ENCODE data around the gene RNASET2.
A peak's percentile ranks its signal among the peaks of the same experiment; 100 is the strongest.

RNASET2 gene, protein sequence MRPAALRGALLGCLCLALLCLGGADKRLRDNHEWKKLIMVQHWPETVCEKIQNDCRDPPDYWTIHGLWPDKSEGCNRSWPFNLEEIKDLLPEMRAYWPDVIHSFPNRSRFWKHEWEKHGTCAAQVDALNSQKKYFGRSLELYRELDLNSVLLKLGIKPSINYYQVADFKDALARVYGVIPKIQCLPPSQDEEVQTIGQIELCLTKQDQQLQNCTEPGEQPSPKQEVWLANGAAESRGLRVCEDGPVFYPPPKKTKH

DNA sequence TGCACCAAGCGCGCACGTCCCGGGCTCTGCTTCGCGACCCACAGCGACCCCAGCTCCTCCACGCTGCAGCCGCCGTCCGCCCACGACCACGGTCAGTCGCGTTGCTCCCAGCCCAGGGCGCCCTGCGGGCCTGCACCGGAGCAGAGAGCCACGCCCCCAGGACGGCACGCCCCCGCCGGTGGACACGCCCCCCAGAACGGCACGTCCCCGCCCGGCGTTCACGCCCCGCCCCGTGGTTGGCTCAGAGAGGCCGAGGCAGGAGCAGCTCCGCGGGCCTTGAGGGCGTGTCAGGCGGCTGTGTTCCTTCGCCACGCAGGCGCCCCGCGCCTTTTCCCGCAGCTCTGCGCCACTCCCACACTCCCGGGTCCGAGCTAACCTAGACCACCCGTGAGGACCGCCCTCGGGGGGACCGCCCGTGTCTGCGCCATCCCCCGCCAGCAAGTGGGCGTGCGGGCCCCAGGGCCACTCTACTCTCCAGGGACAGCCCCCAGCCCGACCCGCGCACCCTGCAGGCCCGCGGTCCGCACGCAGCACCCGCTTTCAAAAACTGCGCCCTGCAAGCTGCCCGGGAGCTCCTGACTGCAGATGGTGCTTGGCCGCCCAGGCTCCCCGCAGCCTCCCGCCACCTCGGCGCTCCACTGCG is at the start of gene RNASET2:
Gene RNASET2, minus strand, starts transcription at position 107 of the 643 bp plus-strand sequence. CDS start 368 bp downstream, outside the sequence.
- DNase-seq (ENCODE audit: extremely low read depth in 1 of 2, low read depth in 1 of 2): peak; percentile 94 to 95

- DNase-seq (ENCODE audit: extremely low read depth in 1 of 2, low read depth in 1 of 2): no peak
Measured at GRCh38 chr6:167005350-167006159, 49.2 kb upstream of the RNASET2 start.

DNA sequence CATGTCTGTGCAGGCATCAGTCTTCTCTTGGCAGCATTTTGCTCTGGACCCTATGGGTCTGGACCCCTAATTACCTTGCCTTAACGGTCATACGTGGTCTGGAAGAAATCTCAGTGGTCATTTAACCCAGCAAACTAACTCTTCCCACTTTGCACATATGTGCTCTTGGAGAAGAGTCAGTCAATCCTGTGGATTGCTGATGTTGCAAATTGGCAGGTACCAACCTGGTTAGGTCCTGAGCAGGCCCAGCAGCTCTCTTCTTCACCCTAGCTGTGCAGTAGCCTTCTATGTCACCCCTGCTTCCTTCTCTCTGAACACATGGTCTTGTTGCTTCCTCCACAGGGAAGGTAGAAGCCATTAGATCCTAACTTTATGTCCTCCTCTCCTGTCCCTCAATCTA is 44.4 kb upstream of the RNASET2 start:
- DNase-seq (ENCODE audit: extremely low read depth in 1 of 2, low read depth in 1 of 2): no peak

DNA sequence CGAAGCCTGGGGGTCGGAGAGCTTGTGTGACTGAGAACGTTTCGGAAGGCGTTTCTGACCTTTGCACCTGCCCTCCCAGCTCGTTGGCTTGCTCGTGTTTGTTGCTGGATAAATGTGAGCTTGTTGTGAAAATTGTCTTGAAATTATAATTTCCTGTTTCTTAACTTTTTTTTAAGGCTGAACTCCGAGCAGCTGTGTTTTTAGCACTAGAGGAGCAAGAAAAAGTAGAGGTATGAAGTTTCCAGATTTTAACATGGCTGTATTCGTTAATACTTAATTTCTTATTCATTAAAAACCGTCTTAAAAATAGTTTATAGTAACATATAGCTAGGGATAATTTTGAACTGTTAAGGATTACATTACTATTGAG is 43.5 kb upstream of the RNASET2 start:
- DNase-seq (ENCODE audit: extremely low read depth in 1 of 2, low read depth in 1 of 2): no peak

DNA sequence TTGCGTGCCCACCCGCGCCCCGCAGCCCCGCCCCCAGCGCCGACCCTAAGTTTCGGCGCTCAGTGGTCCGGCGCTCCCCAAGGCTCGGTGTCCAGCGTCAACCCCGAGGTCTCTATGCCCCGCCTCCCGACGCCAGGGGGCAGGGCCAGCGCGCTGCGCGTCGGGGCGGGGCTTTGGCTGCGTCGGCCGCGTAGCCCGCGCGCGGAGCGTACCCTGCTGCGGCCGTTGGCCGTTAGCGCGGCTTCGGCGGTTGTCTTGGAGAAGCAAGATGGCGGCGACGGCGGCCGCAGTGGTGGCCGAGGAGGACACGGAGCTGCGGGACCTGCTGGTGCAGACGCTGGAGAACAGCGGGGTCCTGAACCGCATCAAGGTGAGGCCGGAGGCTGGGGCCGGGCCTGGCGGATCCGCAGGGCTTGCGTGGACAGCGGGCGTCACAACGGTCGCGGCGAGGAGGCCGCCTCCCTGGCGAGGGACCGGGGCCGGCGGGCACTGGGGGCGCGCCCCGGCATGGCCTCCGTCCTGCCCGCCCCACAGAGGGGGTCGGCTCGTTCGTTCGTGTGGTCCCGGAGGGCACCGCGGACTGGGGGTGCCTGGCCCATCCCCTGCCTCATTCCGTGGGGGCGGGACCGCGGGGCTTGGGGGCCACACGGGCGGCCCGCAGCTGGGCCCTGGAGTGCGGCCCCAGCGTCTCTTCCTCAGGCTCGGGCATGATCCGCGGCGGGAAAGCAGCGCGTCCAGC is 43.0 kb upstream of the RNASET2 start, which contains the start of gene CEP43:
Gene CEP43, plus strand, starts transcription at position 253 of the 739 bp plus-strand sequence. Its CDS starts 16 bp downstream, at position 269.
- DNase-seq (ENCODE audit: extremely low read depth in 1 of 2, low read depth in 1 of 2): peak; percentile 82 to 92

- peak in 1 of 2 donors; percentile 1 for DNase-seq (ENCODE audit: extremely low read depth in 1 of 2, low read depth in 1 of 2)
Measured at GRCh38 chr6:166998256-166999144, 42.1 kb upstream of the RNASET2 start.

GRCh38 chr6:166997768-166998255 is 41.5 kb upstream of the RNASET2 start:
- DNase-seq (ENCODE audit: extremely low read depth in 1 of 2, low read depth in 1 of 2): peak; percentile 27 to 32

DNA sequence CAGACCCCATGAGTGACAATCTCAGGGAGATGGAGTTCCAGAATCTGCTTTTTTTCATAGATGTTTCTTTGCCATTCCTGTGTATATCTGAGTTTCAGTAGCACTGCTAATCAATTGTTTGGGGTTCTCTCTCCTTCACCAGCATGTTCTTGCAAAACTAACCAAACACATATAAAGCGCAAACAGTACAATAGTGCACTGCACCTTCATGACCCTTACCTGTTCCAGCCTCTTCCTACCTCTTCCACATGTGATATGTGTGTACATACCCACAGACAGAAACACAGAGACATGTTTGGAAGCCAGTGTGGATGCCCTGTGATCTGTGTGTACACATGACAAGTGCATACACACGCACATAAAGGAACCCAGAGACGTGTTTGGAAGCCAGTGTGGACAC is 41.0 kb upstream of the RNASET2 start:
- DNase-seq (ENCODE audit: extremely low read depth in 1 of 2, low read depth in 1 of 2): no peak

GRCh38 chr6:166996406-166996805 is 40.1 kb upstream of the RNASET2 start:
- no peak for DNase-seq (ENCODE audit: extremely low read depth in 1 of 2, low read depth in 1 of 2)

DNA sequence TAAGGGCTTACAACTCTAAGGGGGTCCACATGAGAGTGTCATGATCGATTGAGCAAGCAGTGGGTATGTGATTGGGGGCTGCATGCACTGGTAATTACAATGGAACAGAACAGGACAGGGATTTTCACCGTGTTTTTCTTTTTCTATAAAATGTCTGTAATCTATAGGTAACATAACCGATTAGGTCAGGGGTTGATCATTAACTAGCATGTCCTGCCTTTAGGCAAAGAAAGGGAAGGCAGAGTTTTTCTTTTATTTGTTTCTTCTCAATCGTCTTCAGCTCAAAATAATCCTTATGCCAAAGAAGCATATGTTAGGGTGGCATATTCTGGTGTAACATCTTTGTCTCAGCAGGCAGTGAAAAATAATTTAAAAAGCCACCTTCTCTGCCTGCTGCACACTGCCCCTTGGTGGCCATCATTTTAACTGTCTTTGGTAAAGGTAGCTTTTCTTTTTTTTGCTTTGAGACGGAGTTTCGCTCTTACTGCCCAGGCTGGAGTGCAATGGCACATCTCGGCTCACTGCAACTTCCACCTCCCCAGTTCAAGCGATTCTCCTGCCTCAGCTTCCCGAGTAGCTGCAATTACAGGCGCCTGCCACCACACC is 33.2 kb upstream of the RNASET2 start:
- peak in 1 of 2 donors; percentile 12 for DNase-seq (ENCODE audit: extremely low read depth in 1 of 2, low read depth in 1 of 2)

- DNase-seq (ENCODE audit: extremely low read depth in 1 of 2, low read depth in 1 of 2): no peak
Measured at GRCh38 chr6:166988674-166989201, 32.4 kb upstream of the RNASET2 start.

GRCh38 chr6:166987930-166988329 is 31.6 kb upstream of the RNASET2 start:
- no peak for DNase-seq (ENCODE audit: extremely low read depth in 1 of 2, low read depth in 1 of 2)

GRCh38 chr6:166987448-166987847 is 31.1 kb upstream of the RNASET2 start:
- DNase-seq (ENCODE audit: extremely low read depth in 1 of 2, low read depth in 1 of 2): peak in 1 of 2 donors; percentile 1

GRCh38 chr6:166980738-166981137 is 24.4 kb upstream of the RNASET2 start:
- DNase-seq (ENCODE audit: extremely low read depth in 1 of 2, low read depth in 1 of 2): no peak

DNA sequence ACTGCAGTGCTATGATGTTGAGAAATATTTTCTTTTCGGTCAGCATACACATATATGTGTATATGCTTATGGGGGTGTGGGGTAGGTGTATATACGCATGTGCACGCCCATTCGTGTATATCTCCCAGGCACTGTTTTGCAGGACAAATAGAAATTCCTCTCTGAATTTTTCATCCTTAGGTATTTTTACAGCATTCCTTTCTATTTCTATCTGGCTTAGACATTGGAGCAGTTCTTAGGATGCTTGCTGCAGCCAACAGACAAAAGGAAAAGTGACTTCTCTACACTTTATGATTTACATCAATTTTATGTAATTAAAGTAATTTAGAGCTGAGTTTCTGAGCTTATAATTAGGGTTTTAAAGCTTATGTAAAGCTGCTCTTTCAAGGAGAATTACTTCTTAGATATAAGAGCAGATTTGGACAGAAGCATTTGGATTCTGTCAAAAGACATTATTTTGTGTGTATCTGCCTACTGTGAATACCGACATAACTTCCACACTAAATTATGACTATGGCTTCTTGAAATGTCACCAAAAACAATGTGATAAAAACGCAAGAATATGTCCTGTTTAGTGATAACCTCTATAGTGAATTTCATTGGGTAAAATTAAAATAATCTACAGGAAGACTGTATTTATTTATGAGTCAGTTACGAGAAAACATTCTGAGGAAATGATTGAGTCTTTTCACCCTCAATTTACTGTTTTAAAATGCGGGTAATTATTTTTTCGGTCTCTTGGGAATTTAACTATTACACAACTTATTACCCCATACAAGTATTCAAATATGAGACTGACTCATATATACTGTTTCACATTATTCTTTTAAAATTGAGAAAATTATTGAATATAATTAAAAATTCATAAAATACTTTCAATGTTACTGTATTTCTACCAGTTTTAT is 21.5 kb upstream of the RNASET2 start:
- DNase-seq (ENCODE audit: extremely low read depth in 1 of 2, low read depth in 1 of 2): no peak

- no peak for DNase-seq (ENCODE audit: extremely low read depth in 1 of 2, low read depth in 1 of 2)
Measured at GRCh38 chr6:166976636-166977035, 20.3 kb upstream of the RNASET2 start.

GRCh38 chr6:166972101-166972500 is 15.8 kb upstream of the RNASET2 start:
- no peak for DNase-seq (ENCODE audit: extremely low read depth in 1 of 2, low read depth in 1 of 2)

- DNase-seq (ENCODE audit: extremely low read depth in 1 of 2, low read depth in 1 of 2): no peak
Measured at GRCh38 chr6:166971271-166971670, 14.9 kb upstream of the RNASET2 start.

Data from stimulated activated CD8-positive, alpha-beta memory T cell treated with anti-CD3 and anti-CD28 coated beads, Interleukin-7, amount 100 ng/mL, for 48 hours (primary cell).